GM13976 (cell line): Measurements from ENCODE around the gene PAPLN.

Source experiments
- DNase-seq: peaks from one replicate; pipeline ENCODE4 v3.0.0; 2012; ENCODE audit warnings: low spot score
- CTCF ChIP-seq: IDR thresholded peaks from 2 replicates; pipeline ENCODE4 v1.5.1; 2012; ENCODE audit warnings: borderline replicate concordance, mild to moderate bottlenecking; ENCODE audit not compliant: insufficient read depth; ENCODE audit errors: extremely low read depth, missing control alignments, control extremely low read depth
- in situ Hi-C: fragments of 300-500 bp; cut with MboI; formaldehyde crosslinking; loops from one replicate; pipeline ENCODE4 v1.12.0; 2022; ENCODE audit warnings: low sequenced_read_pairs, mixed read lengths, inconsistent platforms; ENCODE audit not compliant: unreplicated experiment

Gene PAPLN

GRCh38 chr14:73207615-73208014 is 29.7 kb upstream of the PAPLN start:
- in situ Hi-C loops, result no loop called here
- no peak for TF ChIP-seq CTCF
- no peak for DNase-seq

- in situ Hi-C loops, result no loop called here
- DNase-seq, result no peak
- TF ChIP-seq CTCF, result no peak
Measured at GRCh38 chr14:73208390-73208789, 28.9 kb upstream of the PAPLN start.

- no peak for DNase-seq
- TF ChIP-seq CTCF, result no peak
- in situ Hi-C loops, result no loop called here
Measured at GRCh38 chr14:73208846-73209245, 28.5 kb upstream of the PAPLN start.

GRCh38 chr14:73209953-73210352 is 27.4 kb upstream of the PAPLN start:
- no peak for DNase-seq

GRCh38 chr14:73211251-73212040 is 25.9 kb upstream of the PAPLN start:
- no peak for DNase-seq
- no peak for TF ChIP-seq CTCF
- in situ Hi-C loops, result no loop called here

More at GRCh38 chr14:73209953-73210352, 27.4 kb upstream of the PAPLN start:
- TF ChIP-seq CTCF, result no peak
- in situ Hi-C loops, result no loop called here

- no peak for DNase-seq
- no peak for TF ChIP-seq CTCF
- in situ Hi-C loops, result no loop called here
Measured at GRCh38 chr14:73216030-73216429, 21.3 kb upstream of the PAPLN start.

GRCh38 chr14:73217411-73217810 is 19.9 kb upstream of the PAPLN start:
- no peak for DNase-seq
- TF ChIP-seq CTCF, result no peak
- in situ Hi-C loops, result no loop called here
